Measurements from ENCODE around the gene TMEM222. TPM values are rescaled to one million over a fixed set of nuclear protein-coding genes. Genes with fewer than 3 reads are reported as not detected.

Gene TMEM222
- polyA plus RNA-seq, 4 donors = 30.3 to 51.7 (median 36.9) TPM

DNA sequence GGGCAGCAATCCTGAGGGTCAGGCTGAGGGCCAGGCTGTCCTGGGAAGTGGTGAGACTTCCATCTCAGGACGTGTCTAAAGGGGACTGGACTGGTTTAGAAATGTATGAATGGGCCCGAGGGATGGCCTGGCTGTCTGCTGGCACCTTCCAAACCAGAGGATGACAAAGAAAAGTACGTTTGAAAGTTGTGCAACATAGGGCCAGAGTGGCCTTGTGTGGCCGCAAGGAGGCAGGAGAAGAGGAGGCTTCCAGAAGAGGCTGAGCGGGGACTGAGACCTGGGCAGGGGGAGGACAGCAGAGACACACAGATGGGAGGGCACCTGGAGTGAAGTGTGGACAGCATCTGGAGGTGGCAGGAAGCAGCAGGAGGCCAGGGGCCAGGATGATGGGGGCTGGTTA is 17.2 kb downstream of the TMEM222 start:
- Histone ChIP-seq H3K4me1 (ENCODE audit: control insufficient read depth in 3 of 3, insufficient read depth in 2 of 3, low read depth in 1 of 3, low read length in 2 of 3) (peaks cover 0 to 17% (median 0%) of the 10 kb centered on the region in 3 donors), H3K4me3 (ENCODE audit: low read depth in 1 of 3, low read length in 3 of 3) (no peak overlapping the region), H3K27me3 (ENCODE audit: control insufficient read depth in 3 of 3, insufficient read depth in 3 of 3, low read length in 3 of 3) (no peaks in the 10 kb centered on the region), H3K36me3 (ENCODE audit: control insufficient read depth in 3 of 3, insufficient read depth in 2 of 3, low read depth in 1 of 3, low read length in 3 of 3) (peaks cover 3 to 45% (median 5%) of the 10 kb centered on the region in 3 donors), H3K9me3 (ENCODE audit: control insufficient read depth in 2 of 2, insufficient read depth in 1 of 2, low read depth in 1 of 2, low read length in 1 of 2) (no peaks in the 10 kb centered on the region), H3K27ac (ENCODE audit: low read depth in 1 of 3, low read length in 2 of 3) (no peak overlapping the region)
- FAIRE-seq (no peak), DNase-seq (no peak)
- WGBS, 3 donors = 69 to 73% (median 70%) methylated on average over 5 of the region's 5 CpGs

- WGBS, 3 donors = 15 to 21% (median 17%) methylated on average over 22 of the region's 22 CpGs
- Histone ChIP-seq H3K9me3 (ENCODE audit: control insufficient read depth in 2 of 2, insufficient read depth in 1 of 2, low read depth in 1 of 2, low read length in 1 of 2) (no peaks in the 10 kb centered on the region), H3K27me3 (ENCODE audit: control insufficient read depth in 3 of 3, insufficient read depth in 3 of 3, low read length in 3 of 3) (no peaks in the 10 kb centered on the region), H3K36me3 (ENCODE audit: control insufficient read depth in 3 of 3, insufficient read depth in 2 of 3, low read depth in 1 of 3, low read length in 3 of 3) (peaks cover 0 to 26% (median under 1%) of the 10 kb centered on the region in 3 donors), H3K4me3 (ENCODE audit: low read depth in 1 of 3, low read length in 3 of 3) (peak within 1 kb of the TSS; percentile 36 to 64 (median 44)), H3K4me1 (ENCODE audit: control insufficient read depth in 3 of 3, insufficient read depth in 2 of 3, low read depth in 1 of 3, low read length in 2 of 3) (peaks cover 0 to 17% (median 0%) of the 10 kb centered on the region in 3 donors), H3K27ac (ENCODE audit: low read depth in 1 of 3, low read length in 2 of 3) (peak within 1 kb of the TSS; percentile 37 to 79 (median 44))
- no peak for FAIRE-seq
- peak; percentile 63 to 77 for DNase-seq
These were observed 19.7 kb downstream of the TMEM222 start, which contains the start of gene SYTL1 for GRCh38 chr1:27341525-27342252. Gene SYTL1 (plus strand): TSS chr1:27342022. CDS start chr1:27345335, 3,313 bp downstream.

DNA sequence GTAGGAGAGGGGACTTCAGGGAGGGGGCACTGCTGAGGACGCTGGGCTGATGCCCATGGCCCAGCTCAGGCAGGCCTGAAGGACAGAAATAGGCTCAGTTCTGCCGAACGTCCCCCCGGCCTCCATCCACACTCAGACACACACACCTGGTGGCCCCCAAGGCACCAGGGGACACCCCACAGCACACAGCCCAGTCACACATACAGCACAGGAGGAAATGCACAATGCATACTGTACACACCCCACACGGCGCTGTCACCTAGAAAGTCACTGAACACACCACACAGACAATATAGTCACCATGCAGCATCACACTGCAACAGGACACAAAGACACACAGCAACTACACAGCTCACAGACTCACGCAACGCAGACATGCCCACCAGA is 20.4 kb downstream of the TMEM222 start:
- WGBS, 3 donors = 40 to 53% (median 51%) methylated on average over 8 of the region's 8 CpGs

GRCh38 chr1:27342778-27343638 is 21.0 kb downstream of the TMEM222 start:
- FAIRE-seq = no peak
- H3K36me3 ChIP-seq (ENCODE audit: control insufficient read depth in 3 of 3, insufficient read depth in 2 of 3, low read depth in 1 of 3, low read length in 3 of 3) = peaks cover 0 to 20% (median 0%) of the 10 kb centered on the region in 3 donors
- peaks cover 0 to 17% (median 0%) of the 10 kb centered on the region in 3 donors for H3K4me1 ChIP-seq (ENCODE audit: control insufficient read depth in 3 of 3, insufficient read depth in 2 of 3, low read depth in 1 of 3, low read length in 2 of 3)
- 46 to 64% (median 49%) methylated on average over 28 to 31 of the region's 31 CpGs for WGBS, 3 donors
- DNase-seq = peak; percentile 47 to 55
- no peaks in the 10 kb centered on the region for H3K27me3 ChIP-seq (ENCODE audit: control insufficient read depth in 3 of 3, insufficient read depth in 3 of 3, low read length in 3 of 3)
- H3K27ac ChIP-seq (ENCODE audit: low read depth in 1 of 3, low read length in 2 of 3) = peak overlapping the region; percentile 37 to 64 (median 44)
- no peaks in the 10 kb centered on the region for H3K9me3 ChIP-seq (ENCODE audit: control insufficient read depth in 2 of 2, insufficient read depth in 1 of 2, low read depth in 1 of 2, low read length in 1 of 2)
- H3K4me3 ChIP-seq (ENCODE audit: low read depth in 1 of 3, low read length in 3 of 3) = peak overlapping the region in 2 of 3 donors; percentile 36 to 44

More for the DNA sequence above, 20.4 kb downstream of the TMEM222 start:
- FAIRE-seq (no peak), DNase-seq (peak in 1 of 2 donors; percentile 14)
- Histone ChIP-seq H3K9me3 (ENCODE audit: control insufficient read depth in 2 of 2, insufficient read depth in 1 of 2, low read depth in 1 of 2, low read length in 1 of 2) (no peaks in the 10 kb centered on the region), H3K27ac (ENCODE audit: low read depth in 1 of 3, low read length in 2 of 3) (peak overlapping the region in 2 of 3 donors; percentile 9 to 79), H3K27me3 (ENCODE audit: control insufficient read depth in 3 of 3, insufficient read depth in 3 of 3, low read length in 3 of 3) (no peaks in the 10 kb centered on the region), H3K4me1 (ENCODE audit: control insufficient read depth in 3 of 3, insufficient read depth in 2 of 3, low read depth in 1 of 3, low read length in 2 of 3) (peaks cover 0 to 17% (median 0%) of the 10 kb centered on the region in 3 donors), H3K36me3 (ENCODE audit: control insufficient read depth in 3 of 3, insufficient read depth in 2 of 3, low read depth in 1 of 3, low read length in 3 of 3) (peaks cover 0 to 20% (median 0%) of the 10 kb centered on the region in 3 donors), H3K4me3 (ENCODE audit: low read depth in 1 of 3, low read length in 3 of 3) (peak overlapping the region; percentile 36 to 64 (median 44))

GRCh38 chr1:27343639-27344025 is 21.7 kb downstream of the TMEM222 start:
- no peak for DNase-seq
- peaks cover 0 to 17% (median 0%) of the 10 kb centered on the region in 3 donors for H3K36me3 ChIP-seq (ENCODE audit: control insufficient read depth in 3 of 3, insufficient read depth in 2 of 3, low read depth in 1 of 3, low read length in 3 of 3)
- H3K27me3 ChIP-seq (ENCODE audit: control insufficient read depth in 3 of 3, insufficient read depth in 3 of 3, low read length in 3 of 3) = no peaks in the 10 kb centered on the region
- no peak overlapping the region for H3K4me3 ChIP-seq (ENCODE audit: low read depth in 1 of 3, low read length in 3 of 3)
- H3K4me1 ChIP-seq (ENCODE audit: control insufficient read depth in 3 of 3, insufficient read depth in 2 of 3, low read depth in 1 of 3, low read length in 2 of 3) = peaks cover 0 to 17% (median 0%) of the 10 kb centered on the region in 3 donors
- H3K27ac ChIP-seq (ENCODE audit: low read depth in 1 of 3, low read length in 2 of 3) = peak overlapping the region in 1 of 3 donors; percentile 64
- FAIRE-seq = no peak
- no peaks in the 10 kb centered on the region for H3K9me3 ChIP-seq (ENCODE audit: control insufficient read depth in 2 of 2, insufficient read depth in 1 of 2, low read depth in 1 of 2, low read length in 1 of 2)
- 57 to 73% (median 69%) methylated on average over 5 of the region's 5 CpGs for WGBS, 3 donors

GRCh38 chr1:27345272-27345671 is 23.3 kb downstream of the TMEM222 start:
- Histone ChIP-seq H3K27me3 (ENCODE audit: control insufficient read depth in 3 of 3, insufficient read depth in 3 of 3, low read length in 3 of 3) (peaks cover 0 to 10% (median 0%) of the 10 kb centered on the region in 3 donors), H3K4me3 (ENCODE audit: low read depth in 1 of 3, low read length in 3 of 3) (no peak overlapping the region), H3K9me3 (ENCODE audit: control insufficient read depth in 2 of 2, insufficient read depth in 1 of 2, low read depth in 1 of 2, low read length in 1 of 2) (no peaks in the 10 kb centered on the region), H3K27ac (ENCODE audit: low read depth in 1 of 3, low read length in 2 of 3) (no peak overlapping the region), H3K4me1 (ENCODE audit: control insufficient read depth in 3 of 3, insufficient read depth in 2 of 3, low read depth in 1 of 3, low read length in 2 of 3) (peaks cover 0 to 27% (median 4%) of the 10 kb centered on the region in 3 donors), H3K36me3 (ENCODE audit: control insufficient read depth in 3 of 3, insufficient read depth in 2 of 3, low read depth in 1 of 3, low read length in 3 of 3) (peaks cover 0 to 8% (median 0%) of the 10 kb centered on the region in 3 donors)
- DNase-seq = no peak
- 91 to 95% (median 93%) methylated on average over 12 of the region's 12 CpGs for WGBS, 3 donors
- FAIRE-seq = no peak

DNA sequence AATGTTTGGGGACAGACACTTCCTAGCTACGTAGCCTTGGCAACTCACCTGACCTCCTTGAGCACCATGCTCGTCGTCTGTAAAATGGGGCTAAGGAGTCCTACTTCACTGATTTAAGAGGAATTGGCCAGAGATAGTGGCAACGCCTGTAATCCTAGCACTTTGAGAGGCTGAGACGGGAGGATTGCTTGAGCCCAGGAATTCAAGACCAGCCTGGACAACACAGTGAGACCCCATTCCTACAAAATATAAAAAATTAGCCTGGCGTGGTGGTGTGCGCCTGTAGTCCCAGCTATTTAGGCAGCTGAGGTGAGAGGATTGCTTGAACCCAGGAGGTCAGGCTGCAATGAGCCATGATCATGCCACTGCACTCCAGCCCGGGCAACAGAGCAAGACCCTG is 24.4 kb downstream of the TMEM222 start:
- no peak for FAIRE-seq
- DNase-seq = no peak
- 93 to 97% (median 94%) methylated on average over 8 of the region's 8 CpGs for WGBS, 3 donors
- peaks cover 0 to 8% (median 0%) of the 10 kb centered on the region in 3 donors for H3K36me3 ChIP-seq (ENCODE audit: control insufficient read depth in 3 of 3, insufficient read depth in 2 of 3, low read depth in 1 of 3, low read length in 3 of 3)
- no peak overlapping the region for H3K27ac ChIP-seq (ENCODE audit: low read depth in 1 of 3, low read length in 2 of 3)
- H3K4me3 ChIP-seq (ENCODE audit: low read depth in 1 of 3, low read length in 3 of 3) = no peak overlapping the region
- H3K4me1 ChIP-seq (ENCODE audit: control insufficient read depth in 3 of 3, insufficient read depth in 2 of 3, low read depth in 1 of 3, low read length in 2 of 3) = peaks cover 0 to 38% (median 5%) of the 10 kb centered on the region in 3 donors
- no peaks in the 10 kb centered on the region for H3K9me3 ChIP-seq (ENCODE audit: control insufficient read depth in 2 of 2, insufficient read depth in 1 of 2, low read depth in 1 of 2, low read length in 1 of 2)
- peaks cover 0 to 18% (median 0%) of the 10 kb centered on the region in 3 donors for H3K27me3 ChIP-seq (ENCODE audit: control insufficient read depth in 3 of 3, insufficient read depth in 3 of 3, low read length in 3 of 3)

DNA sequence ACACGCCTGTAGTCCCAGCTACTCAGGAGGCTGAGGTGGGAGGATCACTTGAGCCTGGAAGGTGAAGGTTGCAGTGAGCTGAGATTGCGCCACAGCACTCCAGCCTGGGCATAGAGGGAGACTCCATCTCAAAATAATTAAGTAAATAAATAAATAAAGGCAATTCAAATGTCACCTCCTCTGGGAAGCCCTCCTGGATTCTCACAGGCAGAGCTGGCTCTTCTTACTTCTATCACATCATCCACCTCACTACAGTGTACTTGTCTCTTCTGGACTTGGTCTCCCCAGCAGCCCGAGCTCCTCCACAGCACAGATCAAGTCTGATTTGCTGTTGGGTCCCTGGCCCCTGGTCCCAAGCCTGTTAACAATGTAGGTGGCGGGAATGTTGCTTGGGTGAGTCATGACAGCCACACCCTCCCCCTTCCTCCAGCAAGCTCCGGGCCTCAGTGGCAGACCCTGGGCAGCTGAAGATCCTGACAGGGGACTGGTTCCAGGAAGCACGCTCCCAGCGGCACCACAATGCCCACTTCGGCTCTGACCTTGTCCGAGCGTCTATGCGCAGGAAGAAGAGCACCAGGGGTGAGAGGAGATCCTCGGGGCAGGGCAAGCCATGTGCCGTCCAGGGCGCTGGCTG is 25.1 kb downstream of the TMEM222 start:
- FAIRE-seq = no peak
- Histone ChIP-seq H3K27me3 (ENCODE audit: control insufficient read depth in 3 of 3, insufficient read depth in 3 of 3, low read length in 3 of 3) (peaks cover 0 to 18% (median 0%) of the 10 kb centered on the region in 3 donors), H3K4me3 (ENCODE audit: low read depth in 1 of 3, low read length in 3 of 3) (no peak overlapping the region), H3K27ac (ENCODE audit: low read depth in 1 of 3, low read length in 2 of 3) (no peak overlapping the region), H3K9me3 (ENCODE audit: control insufficient read depth in 2 of 2, insufficient read depth in 1 of 2, low read depth in 1 of 2, low read length in 1 of 2) (no peaks in the 10 kb centered on the region), H3K36me3 (ENCODE audit: control insufficient read depth in 3 of 3, insufficient read depth in 2 of 3, low read depth in 1 of 3, low read length in 3 of 3) (peaks cover 0 to 8% (median 0%) of the 10 kb centered on the region in 3 donors), H3K4me1 (ENCODE audit: control insufficient read depth in 3 of 3, insufficient read depth in 2 of 3, low read depth in 1 of 3, low read length in 2 of 3) (peaks cover 0 to 35% (median 5%) of the 10 kb centered on the region in 3 donors)
- no peak for DNase-seq
- 85 to 87% (median 85%) methylated on average over 14 of the region's 14 CpGs for WGBS, 3 donors

Data from small intestine (tissue), 7 donors.